HepG2 (cell line): ENCODE measurements around the gene CRK.

Source experiments
- FOXK1 ChIP-seq: sonication (generic); formaldehyde crosslinking; IDR thresholded peaks from 2 replicates; pipeline ENCODE4 v1.4.0; 2020; ENCODE audit warnings: low read depth, missing genetic modification reagents, borderline replicate concordance
- HDAC6 ChIP-seq: fragments of 200-600 bp; sonication (generic); IDR thresholded peaks from 2 replicates; pipeline ENCODE4 v1.7.0; 2017; ENCODE audit warnings: mild to moderate bottlenecking, antibody characterized with exemption, low read length, low read depth
- IRF2 ChIP-seq: IDR thresholded peaks from 2 replicates; pipeline ENCODE4 v1.6.1; 2018; ENCODE audit warnings: missing genetic modification reagents, missing compliant biosample characterization
- SIX4 ChIP-seq: sonication (generic); formaldehyde crosslinking; IDR thresholded peaks from 2 replicates; pipeline ENCODE4 v1.4.0; 2020; ENCODE audit warnings: missing genetic modification reagents
- TF ChIP-seq, protein P1 (sequence below): IDR thresholded peaks from 2 replicates; pipeline ENCODE4 v1.6.1; 2016; ENCODE audit warnings: mild to moderate bottlenecking, missing biosample characterization, missing genetic modification reagents

DNA sequence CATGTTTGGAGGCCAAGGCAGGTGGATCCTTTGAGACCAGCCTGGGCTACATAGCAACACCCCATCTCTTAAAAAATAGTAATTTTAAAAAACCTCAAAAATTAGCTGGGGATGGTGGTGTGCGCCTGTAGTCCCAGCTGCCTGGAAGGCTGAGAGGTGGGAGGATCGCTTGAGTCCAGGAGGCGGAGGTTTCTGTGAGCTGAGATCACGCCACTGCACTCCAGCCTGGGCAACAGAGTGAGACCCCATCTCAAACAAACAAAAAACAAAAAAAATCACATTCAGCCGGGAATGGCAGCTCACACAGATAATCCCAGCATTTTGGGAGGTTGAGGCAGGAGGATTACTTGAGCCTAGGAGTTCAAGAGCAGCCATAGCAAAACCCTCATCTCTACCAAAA is 39.6 kb downstream of the CRK start:
- TF ChIP-seq FOXK1 (CRISPR knock-in tag) (no peak), SIX4 (CRISPR knock-in tag) (no peak), HDAC6 (no peak), IRF2 (CRISPR knock-in tag) (no peak)
- TF ChIP-seq, protein P1, sequence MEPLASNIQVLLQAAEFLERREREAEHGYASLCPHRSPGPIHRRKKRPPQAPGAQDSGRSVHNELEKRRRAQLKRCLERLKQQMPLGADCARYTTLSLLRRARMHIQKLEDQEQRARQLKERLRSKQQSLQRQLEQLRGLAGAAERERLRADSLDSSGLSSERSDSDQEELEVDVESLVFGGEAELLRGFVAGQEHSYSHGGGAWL (CRISPR knock-in tag), result no peak
